Activated T-helper 2 cell treated with anti-CD3 and anti-CD28 coated beads, Interferon-gamma antibody, Interleukin-2, Interleukin-4, amounts not matched to agents 10 μg/mL and 5 μg/mL and 100 μg/mL, durations not matched to agents 14 hours and 24 hours and 36 hours (primary cell): Measurements from ENCODE around the gene INTS2. TPM values are rescaled to one million over a fixed set of nuclear protein-coding genes. Genes with fewer than 3 reads are reported as not detected.
"Not testable (repeated sequence)": the region's sequence is repeated elsewhere in the genome, so short reads cannot be mapped to it uniquely, and the experiment has no call there.

ENCODE experiments used
- DNase-seq: peaks from one replicate; pipeline ENCODE4 v3.0.0; 2021; ENCODE audit warnings: low spot score
- H3K27ac Mint-ChIP-seq: one replicate; pipeline ENCODE4 v1.8.0; 2021; ENCODE audit warnings: mixed read lengths
- H3K27me3 Mint-ChIP-seq: one replicate; pipeline ENCODE4 v1.8.0; 2021; ENCODE audit warnings: low read depth, mixed read lengths
- H3K36me3 Mint-ChIP-seq: one replicate; pipeline ENCODE4 v1.8.0; 2021; ENCODE audit warnings: low read depth, mixed read lengths
- H3K4me1 Mint-ChIP-seq: one replicate; pipeline ENCODE4 v1.8.0; 2021; ENCODE audit warnings: low read depth, mixed read lengths
- H3K4me3 Mint-ChIP-seq: one replicate; pipeline ENCODE4 v1.8.0; 2021; ENCODE audit warnings: low read depth, mild to moderate bottlenecking, moderate library complexity, mixed read lengths
- H3K9me3 Mint-ChIP-seq: one replicate; pipeline ENCODE4 v1.8.0; 2021; ENCODE audit warnings: mixed read lengths
- intact Hi-C: fragments of 100-400 bp; cut with micrococcal nuclease; formaldehyde crosslinking; loops from one replicate; pipeline ENCODE4 v1.15.1; 2023
- total RNA-seq: library from RNA; stranded (reverse); gene quantifications from 2 replicates; pipeline ENCODE4 v1.2.3, GENCODE V29; 2022

INTS2 gene
- total RNA-seq, 1 donor from 2014 or later, result 29.2 TPM

DNA sequence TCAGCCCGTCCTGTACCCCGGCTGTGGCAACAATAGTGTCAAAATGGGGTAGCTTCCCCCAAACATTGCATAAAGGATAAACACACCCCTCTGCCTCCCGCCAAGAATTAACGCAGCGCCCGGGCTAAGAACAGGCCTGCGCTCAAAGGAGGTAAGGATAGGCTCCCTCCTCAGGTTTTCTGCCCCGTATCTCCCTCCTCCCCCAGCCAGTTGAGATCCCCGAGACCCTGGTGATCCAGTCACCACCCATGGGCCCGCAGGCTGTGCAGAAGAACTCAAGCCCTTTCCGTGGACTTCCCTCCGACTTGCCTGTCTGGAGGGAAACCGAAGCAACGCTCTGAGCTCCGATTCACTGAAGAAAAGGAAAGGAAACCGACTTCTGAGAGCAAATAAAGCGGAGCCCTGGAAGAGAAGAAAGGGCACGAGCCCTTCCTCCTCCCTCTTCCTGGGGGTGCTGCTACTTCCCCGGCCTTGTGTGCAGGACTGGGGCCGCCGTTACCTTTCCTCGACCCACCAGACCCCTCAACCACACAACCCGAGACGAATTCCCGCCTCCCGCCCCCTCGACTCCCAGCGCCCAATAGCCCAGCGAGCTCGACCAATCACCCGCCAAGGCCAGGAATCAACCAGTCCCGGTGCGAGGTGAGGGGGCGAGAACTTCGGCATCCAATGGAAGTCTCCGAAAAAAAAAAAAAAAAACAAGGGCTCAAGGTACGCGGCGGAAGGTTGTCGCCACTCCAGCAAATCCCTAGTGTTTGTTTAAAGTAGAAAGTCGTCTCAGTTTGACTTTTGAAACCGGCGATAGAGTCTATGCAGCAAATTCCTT is 64.6 kb downstream of the INTS2 start, which contains the start of gene BRIP1:
BRIP1 (minus strand) TSS at position 554 of the 826 bp plus-strand sequence. CDS start 1,989 bp downstream, outside the sequence.
- DNase-seq, result peak; percentile 87
- Mint-ChIP-seq H3K27ac (peak within 1 kb of the TSS; percentile 94), H3K4me1 (peaks cover 36% of the 10 kb centered on the region), H3K36me3 (peaks cover 16% of the 10 kb centered on the region), H3K9me3 (no peaks in the 10 kb centered on the region), H3K27me3 (no peaks in the 10 kb centered on the region), H3K4me3 (peak within 1 kb of the TSS; percentile 93)
- intact Hi-C loops, result loop anchor here (2.0 to 5.0 kb wide), 2 partner anchors 64 to 204 kb away; partner anchors contain the start of genes INTS2 and MED13

DNA sequence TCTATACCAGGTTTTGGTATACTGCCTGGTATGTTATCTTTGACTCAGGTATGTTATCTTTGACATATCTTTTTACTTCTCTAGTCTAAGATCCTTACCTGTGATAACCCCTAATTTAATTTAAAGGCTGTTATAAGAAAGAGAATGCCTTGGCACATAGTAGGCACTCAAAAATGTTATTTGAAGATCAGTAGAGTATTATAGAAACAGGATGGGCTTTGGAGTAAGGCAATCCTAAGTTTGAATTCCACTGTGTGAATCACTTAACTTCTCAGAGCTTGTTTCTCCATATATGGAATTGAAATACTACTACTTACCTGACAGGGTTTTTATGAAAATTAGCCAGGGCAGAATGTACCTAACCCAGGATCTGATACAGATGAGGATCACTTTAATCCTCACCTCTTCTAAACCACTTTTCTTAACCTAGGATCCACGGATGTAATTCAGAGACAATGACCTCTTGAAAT is 65.6 kb downstream of the INTS2 start:
- Mint-ChIP-seq H3K9me3 (no peaks in the 10 kb centered on the region), H3K27ac (peak overlapping the region; percentile 94), H3K36me3 (peaks cover 18% of the 10 kb centered on the region), H3K27me3 (no peaks in the 10 kb centered on the region), H3K4me3 (peak overlapping the region; percentile 93), H3K4me1 (peaks cover 36% of the 10 kb centered on the region)
- DNase-seq, result no peak
- intact Hi-C loops, result loop anchor here (2.0 to 5.0 kb wide), 2 partner anchors 65 to 205 kb away; partner anchors contain the start of genes INTS2 and MED13

DNA sequence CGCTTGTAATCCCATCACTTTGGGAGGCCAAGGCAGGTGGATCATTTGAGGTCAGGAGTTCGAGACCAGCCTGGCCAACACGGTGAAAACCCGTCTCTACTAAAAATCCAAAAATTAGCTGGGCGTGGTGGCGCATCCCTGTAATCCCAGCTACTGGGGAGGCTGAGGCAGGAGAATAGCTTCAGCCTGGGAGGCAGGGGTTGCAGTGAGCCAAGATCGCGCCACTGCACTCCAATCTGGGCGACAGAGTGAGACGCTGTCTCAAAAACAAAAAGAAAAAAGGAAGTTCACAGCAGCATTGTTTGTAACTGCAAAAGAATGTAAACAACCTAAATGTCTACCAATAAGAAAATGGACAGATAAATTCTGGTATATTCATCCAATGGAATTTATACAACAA is 67.4 kb downstream of the INTS2 start:
- H3K9me3 Mint-ChIP-seq, DNase-seq, H3K4me3 Mint-ChIP-seq, H3K27me3 Mint-ChIP-seq, H3K27ac Mint-ChIP-seq: not testable (repeated sequence)
- intact Hi-C loops, result loop anchor here (5.0 kb wide), 1 partner anchor 207 kb away; the partner anchor contains the start of gene MED13
- peaks cover 25% of the 10 kb centered on the region for H3K36me3 Mint-ChIP-seq
- peaks cover 40% of the 10 kb centered on the region for H3K4me1 Mint-ChIP-seq

DNA sequence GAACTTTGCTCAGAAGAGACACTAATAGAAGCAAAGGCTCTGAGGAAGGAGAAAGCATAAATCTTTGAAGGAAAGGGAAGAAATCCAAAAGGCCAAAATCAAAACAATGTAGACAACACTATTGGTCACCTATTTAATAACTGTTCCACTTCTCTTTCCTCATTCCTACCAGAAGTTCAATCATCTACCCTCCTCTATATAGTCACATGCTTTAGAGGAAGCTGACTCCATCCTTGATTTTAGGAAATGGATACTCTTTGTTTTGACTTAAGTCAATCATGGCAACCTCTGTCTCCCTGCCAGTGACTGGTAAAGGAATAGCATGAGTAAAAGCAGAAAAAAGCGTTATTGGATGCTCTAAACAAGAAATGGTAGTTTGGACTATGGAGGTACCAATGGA is 71.7 kb downstream of the INTS2 start:
- Mint-ChIP-seq H3K9me3 (no peaks in the 10 kb centered on the region), H3K27ac (no peak overlapping the region), H3K4me3 (no peak overlapping the region), H3K27me3 (no peaks in the 10 kb centered on the region), H3K4me1 (peaks cover 25% of the 10 kb centered on the region), H3K36me3 (peaks cover 47% of the 10 kb centered on the region)
- DNase-seq, result no peak
- intact Hi-C loops, result no loop called here

DNA sequence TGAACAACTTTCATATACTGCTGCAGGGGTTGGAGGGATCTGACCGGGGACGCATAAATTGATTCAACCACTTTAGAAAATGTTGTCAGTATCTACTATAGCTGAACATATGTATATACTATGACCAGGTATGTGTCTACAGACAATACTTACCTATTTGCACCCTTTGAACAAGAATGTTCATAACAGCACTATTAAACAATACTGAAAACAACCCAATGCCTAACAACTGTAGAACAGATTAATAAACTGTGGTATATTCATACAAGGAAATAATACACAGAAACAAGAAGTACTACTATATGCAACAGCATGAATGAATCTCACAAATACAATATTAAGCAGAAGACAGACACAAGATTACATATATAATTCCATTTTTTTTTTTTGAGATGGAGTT is 74.9 kb downstream of the INTS2 start:
- peaks cover 20% of the 10 kb centered on the region for H3K4me1 Mint-ChIP-seq
- no peaks in the 10 kb centered on the region for H3K27me3 Mint-ChIP-seq
- intact Hi-C loops, result no loop called here
- no peak for DNase-seq
- H3K36me3 Mint-ChIP-seq, result peaks cover 45% of the 10 kb centered on the region
- no peak overlapping the region for H3K27ac Mint-ChIP-seq
- H3K4me3 Mint-ChIP-seq, result no peak overlapping the region
- no peaks in the 10 kb centered on the region for H3K9me3 Mint-ChIP-seq

DNA sequence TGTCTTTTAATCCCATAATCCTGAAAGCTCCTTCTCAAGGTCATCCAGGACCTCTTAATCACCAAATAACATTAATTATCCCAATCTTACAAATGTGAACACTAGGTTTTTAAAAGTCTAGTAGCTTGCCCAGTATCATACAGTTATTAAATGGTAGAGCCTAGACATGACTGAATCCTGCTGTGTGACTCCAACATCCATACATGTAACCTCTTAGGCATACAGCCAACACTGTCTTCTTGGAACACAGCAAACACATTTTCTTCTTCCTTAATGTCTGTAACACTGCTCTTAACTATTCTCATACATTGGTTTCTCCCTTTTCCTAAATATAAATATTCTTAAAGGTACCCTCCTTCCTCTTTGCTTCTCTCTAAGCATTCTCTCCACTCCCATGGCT is 78.1 kb downstream of the INTS2 start:
- Mint-ChIP-seq H3K27ac (no peak overlapping the region), H3K4me1 (peaks cover 13% of the 10 kb centered on the region), H3K27me3 (no peaks in the 10 kb centered on the region), H3K4me3 (no peak overlapping the region), H3K36me3 (peaks cover 46% of the 10 kb centered on the region), H3K9me3 (no peaks in the 10 kb centered on the region)
- no peak for DNase-seq
- intact Hi-C loops, result no loop called here

DNA sequence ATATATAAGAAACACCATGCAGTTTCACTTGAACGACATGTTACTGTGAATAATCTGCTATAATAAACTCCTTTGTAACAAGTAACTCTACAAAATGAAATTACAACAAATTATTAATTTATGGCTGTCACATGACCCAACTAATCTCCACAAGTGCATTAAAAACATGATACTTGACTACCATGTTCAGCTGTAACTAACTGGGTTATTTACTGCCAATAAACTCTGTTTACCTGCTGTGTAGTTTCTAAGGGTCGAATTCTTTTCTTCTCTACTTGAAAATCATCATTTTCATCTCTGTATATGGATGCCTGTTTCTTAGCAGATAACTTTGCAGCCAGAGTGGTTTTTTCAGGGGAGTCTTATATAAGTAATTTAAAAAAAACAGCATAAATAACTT is 78.9 kb downstream of the INTS2 start:
- Mint-ChIP-seq H3K36me3 (peaks cover 45% of the 10 kb centered on the region), H3K9me3 (no peaks in the 10 kb centered on the region), H3K27ac (no peak overlapping the region), H3K4me1 (peaks cover 9% of the 10 kb centered on the region), H3K27me3 (no peaks in the 10 kb centered on the region), H3K4me3 (no peak overlapping the region)
- intact Hi-C loops, result no loop called here
- no peak for DNase-seq

DNA sequence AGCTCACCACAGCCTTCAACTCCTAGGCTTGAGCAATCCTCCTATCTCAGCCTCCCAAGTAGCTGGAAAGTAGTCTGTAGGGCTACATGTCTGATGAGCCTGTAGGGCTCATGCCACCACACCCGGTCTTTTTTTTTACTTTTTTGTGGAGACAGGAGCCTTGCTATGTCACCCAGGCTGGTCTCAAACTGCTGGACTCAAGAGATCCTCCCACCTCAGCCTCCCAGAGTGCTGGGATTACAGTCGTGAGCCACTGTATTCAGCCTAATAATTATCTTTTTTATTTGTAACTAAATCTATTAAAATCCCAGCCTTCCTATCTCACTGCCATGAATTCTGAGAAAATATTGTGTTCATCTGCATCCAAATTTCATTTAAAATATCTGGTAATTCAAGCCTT is 79.5 kb downstream of the INTS2 start:
- Mint-ChIP-seq H3K36me3 (peaks cover 43% of the 10 kb centered on the region), H3K4me3 (no peak overlapping the region), H3K27ac (no peak overlapping the region), H3K4me1 (peaks cover 9% of the 10 kb centered on the region), H3K9me3 (no peaks in the 10 kb centered on the region), H3K27me3 (no peaks in the 10 kb centered on the region)
- DNase-seq, result no peak
- intact Hi-C loops, result no loop called here

DNA sequence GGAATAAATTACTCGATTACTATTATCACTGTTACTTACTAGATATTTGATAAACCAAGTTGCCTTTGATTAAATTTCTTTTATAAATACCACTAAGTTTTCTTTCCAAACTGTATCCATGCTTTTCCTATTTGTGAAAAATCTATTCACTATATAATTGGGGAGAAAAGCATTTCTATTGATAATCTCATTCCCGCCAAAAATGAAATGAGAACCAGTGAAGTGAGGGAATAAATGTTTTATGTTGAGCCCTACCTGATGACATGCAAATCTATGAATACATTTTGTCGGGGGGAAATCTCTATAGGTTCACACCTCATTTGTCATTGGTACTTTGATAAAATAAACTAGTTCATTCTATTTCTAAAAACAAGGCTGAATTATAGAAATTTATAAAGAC is 80.1 kb downstream of the INTS2 start:
- H3K9me3 Mint-ChIP-seq, result no peaks in the 10 kb centered on the region
- H3K4me1 Mint-ChIP-seq, result peaks cover 6% of the 10 kb centered on the region
- no peaks in the 10 kb centered on the region for H3K27me3 Mint-ChIP-seq
- no peak overlapping the region for H3K4me3 Mint-ChIP-seq
- H3K36me3 Mint-ChIP-seq, result peaks cover 43% of the 10 kb centered on the region
- no peak overlapping the region for H3K27ac Mint-ChIP-seq
- intact Hi-C loops, result no loop called here
- DNase-seq, result no peak

DNA sequence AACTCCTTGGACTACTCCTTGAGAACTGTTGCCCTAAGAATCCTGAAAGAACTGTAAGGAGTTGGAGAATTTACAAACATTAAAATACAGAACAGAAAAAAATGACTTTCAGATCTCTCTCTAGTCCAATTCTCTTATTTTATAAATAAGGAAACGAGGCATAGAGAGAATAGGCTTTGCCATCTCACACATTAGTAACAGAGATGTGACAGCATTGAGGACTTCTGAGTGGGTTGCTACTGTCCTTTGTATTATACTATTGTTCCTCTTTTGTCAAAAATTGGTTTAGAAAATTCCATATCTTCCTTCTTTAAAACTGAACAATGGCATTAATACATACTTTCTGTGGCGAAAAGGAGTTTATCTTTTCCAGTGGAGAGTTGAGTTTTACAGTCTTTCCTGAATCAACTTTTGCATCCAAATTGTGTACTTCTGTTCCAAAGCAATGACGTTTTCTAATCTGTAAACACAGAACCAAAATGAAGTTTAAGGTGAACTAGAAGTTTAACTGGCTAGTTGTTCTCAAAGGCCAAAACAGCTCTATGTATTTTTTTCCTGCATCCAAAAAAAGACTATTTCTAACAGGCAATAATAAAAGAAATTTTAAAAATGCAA is 80.9 kb downstream of the INTS2 start:
- Mint-ChIP-seq H3K36me3 (peaks cover 41% of the 10 kb centered on the region), H3K27me3 (no peaks in the 10 kb centered on the region), H3K4me3 (no peak overlapping the region), H3K9me3 (no peaks in the 10 kb centered on the region), H3K27ac (no peak overlapping the region), H3K4me1 (peaks cover 4% of the 10 kb centered on the region)
- no peak for DNase-seq
- intact Hi-C loops, result no loop called here

DNA sequence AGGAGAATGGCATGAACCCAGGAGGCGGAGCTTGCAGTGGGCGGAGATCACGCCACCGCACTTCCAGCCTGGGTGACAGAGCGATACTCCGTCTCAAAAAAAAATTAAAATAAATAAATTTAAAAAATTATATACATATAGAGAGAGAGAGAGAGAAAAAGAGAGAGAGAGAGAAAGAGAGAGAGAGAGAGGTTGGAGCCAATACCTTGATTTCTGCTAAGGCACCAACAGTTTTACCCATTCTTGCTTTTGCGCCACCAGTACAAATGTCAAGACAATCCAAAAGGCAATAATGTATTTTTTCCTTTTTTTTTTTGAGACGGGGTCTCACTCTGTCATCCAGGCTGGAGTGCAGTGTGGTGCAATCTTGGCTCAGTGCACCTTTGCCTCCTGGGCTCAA is 81.7 kb downstream of the INTS2 start:
- Mint-ChIP-seq H3K4me1 (peaks cover 4% of the 10 kb centered on the region), H3K27ac (no peak overlapping the region), H3K27me3 (no peaks in the 10 kb centered on the region), H3K9me3 (no peaks in the 10 kb centered on the region), H3K4me3 (no peak overlapping the region), H3K36me3 (peaks cover 44% of the 10 kb centered on the region)
- no peak for DNase-seq
- intact Hi-C loops, result no loop called here

DNA sequence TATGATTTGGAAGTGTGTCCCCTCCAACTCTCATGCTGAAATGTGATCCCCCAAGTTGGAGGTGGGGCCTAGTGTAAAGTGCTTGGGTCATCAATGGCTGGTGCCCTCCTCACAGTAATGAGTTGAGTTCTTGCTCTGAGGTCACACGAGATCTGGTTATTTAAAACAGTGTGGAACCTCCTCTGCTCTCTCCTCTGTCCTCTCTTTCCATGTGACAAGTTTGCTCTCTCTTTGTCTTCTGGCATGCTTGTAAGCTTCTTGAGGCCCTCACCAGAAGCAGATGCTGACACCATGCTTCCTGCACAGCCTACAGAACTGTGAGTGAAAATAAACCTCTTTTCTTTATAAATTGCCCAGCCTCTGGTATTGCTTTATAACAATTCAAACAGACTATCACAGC is 84.3 kb downstream of the INTS2 start:
- no peaks in the 10 kb centered on the region for H3K9me3 Mint-ChIP-seq
- intact Hi-C loops, result no loop called here
- H3K27me3 Mint-ChIP-seq, result no peaks in the 10 kb centered on the region
- peaks cover 44% of the 10 kb centered on the region for H3K36me3 Mint-ChIP-seq
- no peak overlapping the region for H3K4me3 Mint-ChIP-seq
- no peak overlapping the region for H3K27ac Mint-ChIP-seq
- no peak for DNase-seq
- no peaks in the 10 kb centered on the region for H3K4me1 Mint-ChIP-seq

DNA sequence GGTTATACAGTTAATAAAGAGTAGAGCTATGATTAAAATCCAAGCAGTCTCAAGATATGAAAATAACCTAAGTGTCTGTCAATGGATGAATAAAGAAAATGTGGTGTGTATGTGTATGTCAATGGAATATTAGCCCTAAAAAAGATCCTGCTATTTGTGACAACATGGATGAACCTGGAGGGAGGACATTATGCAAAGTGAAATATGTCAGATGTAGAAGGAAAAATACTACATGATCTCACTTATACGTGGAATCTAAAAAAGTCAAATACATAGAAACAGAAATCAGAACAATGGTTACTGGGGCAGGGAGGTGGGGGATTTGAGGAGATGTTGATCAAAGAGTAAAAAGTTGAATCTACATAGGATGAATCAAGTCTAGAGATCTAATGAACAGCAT is 84.9 kb downstream of the INTS2 start:
- Mint-ChIP-seq H3K4me3 (no peak overlapping the region), H3K36me3 (peaks cover 44% of the 10 kb centered on the region), H3K9me3 (no peaks in the 10 kb centered on the region), H3K27me3 (no peaks in the 10 kb centered on the region), H3K4me1 (no peaks in the 10 kb centered on the region), H3K27ac (no peak overlapping the region)
- DNase-seq, result no peak
- intact Hi-C loops, result no loop called here
